AG09309 (cell line): ENCODE results near the gene TMEM176A.
"Not testable (repeated sequence)": the region's sequence is repeated elsewhere in the genome, so short reads cannot be mapped to it uniquely, and the experiment has no call there.

ENCODE experiments used
- DNase-seq: peaks from one replicate; pipeline ENCODE4 v3.0.0-alpha.2; 2010; ENCODE audit warnings: low read depth
- H3K4me3 ChIP-seq: 2 replicates; pipeline ENCODE4 v1.5.1; 2011; ENCODE audit warnings: mild to moderate bottlenecking, low read depth, low read length, moderate library complexity; ENCODE audit not compliant: control insufficient read depth
- TF ChIP-seq, protein P1 (sequence below): IDR thresholded peaks from 2 replicates; pipeline ENCODE4 v1.5.1; 2011; ENCODE audit warnings: mild to moderate bottlenecking, low read depth, low read length, inconsistent platforms; ENCODE audit not compliant: insufficient read depth, control insufficient read depth; ENCODE audit errors: missing control alignments

The TMEM176A gene

GRCh38 chr7:150756166-150756565 is 44.4 kb upstream of the TMEM176A start:
- no peak for DNase-seq
- H3K4me3 ChIP-seq = no peak overlapping the region
- TF ChIP-seq, protein P1, sequence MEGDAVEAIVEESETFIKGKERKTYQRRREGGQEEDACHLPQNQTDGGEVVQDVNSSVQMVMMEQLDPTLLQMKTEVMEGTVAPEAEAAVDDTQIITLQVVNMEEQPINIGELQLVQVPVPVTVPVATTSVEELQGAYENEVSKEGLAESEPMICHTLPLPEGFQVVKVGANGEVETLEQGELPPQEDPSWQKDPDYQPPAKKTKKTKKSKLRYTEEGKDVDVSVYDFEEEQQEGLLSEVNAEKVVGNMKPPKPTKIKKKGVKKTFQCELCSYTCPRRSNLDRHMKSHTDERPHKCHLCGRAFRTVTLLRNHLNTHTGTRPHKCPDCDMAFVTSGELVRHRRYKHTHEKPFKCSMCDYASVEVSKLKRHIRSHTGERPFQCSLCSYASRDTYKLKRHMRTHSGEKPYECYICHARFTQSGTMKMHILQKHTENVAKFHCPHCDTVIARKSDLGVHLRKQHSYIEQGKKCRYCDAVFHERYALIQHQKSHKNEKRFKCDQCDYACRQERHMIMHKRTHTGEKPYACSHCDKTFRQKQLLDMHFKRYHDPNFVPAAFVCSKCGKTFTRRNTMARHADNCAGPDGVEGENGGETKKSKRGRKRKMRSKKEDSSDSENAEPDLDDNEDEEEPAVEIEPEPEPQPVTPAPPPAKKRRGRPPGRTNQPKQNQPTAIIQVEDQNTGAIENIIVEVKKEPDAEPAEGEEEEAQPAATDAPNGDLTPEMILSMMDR = no peak

DNA sequence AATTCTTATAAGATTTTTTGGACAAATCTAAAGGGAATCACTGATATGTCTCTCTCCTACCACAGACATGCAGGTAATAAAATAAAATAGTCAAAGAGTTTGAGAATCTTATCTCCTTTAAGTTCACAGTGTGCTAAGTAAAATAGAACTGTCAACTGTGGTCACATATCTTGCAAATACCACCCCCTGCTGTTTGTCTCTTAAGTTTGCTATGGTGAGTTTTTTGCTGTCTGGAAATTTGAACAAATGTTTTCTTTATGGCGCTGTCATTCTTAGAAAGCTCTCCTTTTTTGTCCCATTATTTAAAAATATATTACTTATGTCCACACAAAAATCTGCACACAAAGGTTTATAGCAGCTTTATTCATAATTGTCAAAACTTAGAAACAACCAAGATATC is 43.7 kb upstream of the TMEM176A start:
- DNase-seq = no peak
- no peak overlapping the region for H3K4me3 ChIP-seq
- TF ChIP-seq, protein P1 = no peak

GRCh38 chr7:150759479-150759878 is 41.1 kb upstream of the TMEM176A start:
- no peak for DNase-seq
- TF ChIP-seq, protein P1 = no peak

GRCh38 chr7:150766334-150766709 is 34.2 kb upstream of the TMEM176A start:
- TF ChIP-seq, protein P1 = no peak
- H3K4me3 ChIP-seq = no peak overlapping the region
- DNase-seq = no peak

More at GRCh38 chr7:150759479-150759878, 41.1 kb upstream of the TMEM176A start:
- H3K4me3 ChIP-seq = no peak overlapping the region

DNA sequence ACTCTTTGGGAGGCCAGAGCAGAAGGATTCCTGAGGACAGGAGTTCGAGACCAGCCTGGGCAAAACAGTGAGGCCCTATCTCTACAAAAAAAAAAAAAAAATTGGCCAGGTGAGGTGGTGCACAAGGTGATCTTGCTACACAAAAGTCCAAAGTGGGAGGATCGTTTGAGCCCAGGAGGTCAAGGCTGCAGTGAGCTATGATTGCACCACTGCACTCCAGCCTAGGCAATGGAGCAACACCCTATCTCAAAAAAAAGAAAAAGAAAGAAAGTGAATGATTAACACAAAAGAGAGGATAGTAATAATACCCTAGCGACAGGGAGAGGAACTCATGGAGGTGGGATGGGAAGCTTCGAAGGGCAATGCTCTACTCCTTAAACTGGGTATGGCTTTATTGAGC is 30.8 kb upstream of the TMEM176A start:
- DNase-seq = no peak
- TF ChIP-seq, protein P1 = no peak
- no peak overlapping the region for H3K4me3 ChIP-seq

DNA sequence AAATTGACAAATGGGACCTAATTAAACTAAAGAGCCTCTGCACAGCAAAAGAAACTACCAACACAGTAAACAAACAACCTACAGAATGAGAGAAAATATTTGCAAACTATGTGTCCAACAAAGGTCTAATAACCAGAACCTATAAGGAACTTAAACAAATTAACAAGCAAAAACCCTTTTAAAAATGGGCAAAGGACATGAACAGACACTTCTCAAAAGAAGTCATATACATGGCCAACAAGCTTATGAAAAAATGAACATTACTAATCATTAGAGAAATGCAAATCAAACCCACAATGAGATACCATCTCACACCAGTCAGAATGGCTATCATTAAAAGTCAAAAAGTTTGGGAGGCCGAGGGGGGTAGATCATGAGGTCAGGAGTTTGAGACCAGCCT is 26.4 kb upstream of the TMEM176A start:
- H3K4me3 ChIP-seq, DNase-seq: not testable (repeated sequence)

- TF ChIP-seq, protein P1 = no peak
- no peak for DNase-seq
Measured at GRCh38 chr7:150778014-150778737, 22.4 kb upstream of the TMEM176A start.

More at GRCh38 chr7:150778014-150778737, 22.4 kb upstream of the TMEM176A start:
- no peak overlapping the region for H3K4me3 ChIP-seq
